Common myeloid progenitor, CD34-positive (primary cell): Measurements from ENCODE around the gene ABCD1.
"Not testable (repeated sequence)": the region's sequence is repeated elsewhere in the genome, so short reads cannot be mapped to it uniquely, and the experiment has no call there.

ENCODE experiments used
- CTCF ChIA-PET: fragments of 350-600 bp; sonication (Branson Sonifier 250); formaldehyde crosslinking; loops from one replicate; lab custom pipeline; 2021; ENCODE audit warnings: antibody characterized with exemption; lab: Charles Lee
- POLR2A ChIA-PET: fragments of 350-600 bp; sonication (Branson Sonifier 250); formaldehyde crosslinking; loops from one replicate; lab custom pipeline; 2021; ENCODE audit warnings: antibody characterized with exemption; lab: Charles Lee
- DNase-seq, 3 donors: peaks; one replicate each; pipeline versions ENCODE4 v3.0.0 to v3.0.0-alpha.2; 2013
- H3K27ac ChIP-seq, 2 experiments: 1 replicate in 1 of 2; 2 replicates in 1 of 2; pipeline ENCODE4 v1.7.0; 2013; ENCODE audit warnings: inconsistent platforms in 2 of 2, low read length in 2 of 2, mild to moderate bottlenecking in 2 of 2, low read depth in 1 of 2, moderate library complexity in 1 of 2; ENCODE audit not compliant: severe bottlenecking in 2 of 2, insufficient read depth in 1 of 2, poor library complexity in 1 of 2
- H3K27me3 ChIP-seq, 5 experiments: replicated peaks in 2 of 5; 1 replicate in 3 of 5; 2 replicates in 2 of 5; pipeline versions ENCODE4 v1.6.1 to v1.7.0; 2013; ENCODE audit warnings: low read length in 4 of 5, mild to moderate bottlenecking in 2 of 5, moderate library complexity in 2 of 5, inconsistent platforms in 1 of 5; ENCODE audit not compliant: insufficient read depth in 5 of 5, control insufficient read depth in 4 of 5
- H3K36me3 ChIP-seq, 4 experiments: 1 replicate in 2 of 4; 2 replicates in 2 of 4; pipeline versions ENCODE4 v1.6.1 to v1.7.0; 2013; ENCODE audit warnings: low read length in 3 of 4, control low read depth in 1 of 4, mild to moderate bottlenecking in 1 of 4; ENCODE audit not compliant: control insufficient read depth in 4 of 4, insufficient read depth in 4 of 4
- H3K4me1 ChIP-seq, 4 experiments: 1 replicate in 3 of 4; 2 replicates in 1 of 4; pipeline versions ENCODE4 v1.6.1 to v1.7.1; 2013; ENCODE audit warnings: low read length in 3 of 4, mild to moderate bottlenecking in 3 of 4, control low read depth in 1 of 4, inconsistent platforms in 1 of 4, moderate library complexity in 1 of 4; ENCODE audit not compliant: control insufficient read depth in 4 of 4, insufficient read depth in 4 of 4; ENCODE audit errors: control extremely low read depth in 1 of 4
- H3K4me3 ChIP-seq, 7 experiments: 1 replicate in 4 of 7; 2 replicates in 3 of 7; pipeline versions ENCODE4 v1.5.1 to v1.7.0; 2013; ENCODE audit warnings: mild to moderate bottlenecking in 7 of 7, low read length in 6 of 7, moderate library complexity in 6 of 7, inconsistent platforms in 2 of 7, low read depth in 2 of 7, control low read depth in 1 of 7; ENCODE audit not compliant: insufficient read depth in 4 of 7, control insufficient read depth in 1 of 7; ENCODE audit errors: extremely low read depth in 1 of 7
- H3K9me3 ChIP-seq, 5 experiments: 1 replicate in 4 of 5; 2 replicates in 1 of 5; pipeline versions ENCODE4 v1.6.1 to v1.7.1; 2013; ENCODE audit warnings: low read length in 4 of 5, mild to moderate bottlenecking in 2 of 5, inconsistent platforms in 1 of 5, low read depth in 1 of 5, moderate library complexity in 1 of 5; ENCODE audit not compliant: control insufficient read depth in 4 of 5, insufficient read depth in 2 of 5; ENCODE audit errors: control extremely low read depth in 1 of 5
- WGBS: methylation state at CpG from one replicate; pipeline ENCODE4 v1.1.5; 2013; ENCODE audit not compliant: insufficient coverage; 5-methylcytosine and 5-hydroxymethylcytosine counted together

Gene ABCD1

GRCh38 chrX:153694687-153695270 lies 29.9 kb upstream of the ABCD1 start:
- 89% methylated on average over 21 of the region's 23 CpGs for WGBS
- ChIA-PET POLR2A (no interaction called here), CTCF (interaction anchor here (1.1 kb wide), 1 partner anchor 15 kb away, joined by 3 read pairs; no protein-coding TSS in a partner anchor)
- no peak for DNase-seq
- Histone ChIP-seq H3K27ac (no peak overlapping the region), H3K36me3 (peaks cover 0 to 12% (median 0%) of the 10 kb centered on the region in 4 experiments), H3K9me3 (no peaks in the 10 kb centered on the region), H3K27me3 (peaks cover 0 to 21% (median 0%) of the 10 kb centered on the region in 5 experiments), H3K4me1 (no peaks in the 10 kb centered on the region), H3K4me3 (no peak overlapping the region)

GRCh38 chrX:153696100-153696499 lies 28.6 kb upstream of the ABCD1 start:
- no peaks in the 10 kb centered on the region for H3K4me1 ChIP-seq
- 92% methylated on average over 11 of the region's 15 CpGs for WGBS

GRCh38 chrX:153696538-153696937 lies 28.1 kb upstream of the ABCD1 start:
- H3K4me3 ChIP-seq, H3K27ac ChIP-seq, H3K9me3 ChIP-seq, H3K27me3 ChIP-seq, H3K4me1 ChIP-seq, CTCF ChIA-PET, DNase-seq, POLR2A ChIA-PET: not testable (repeated sequence)
- 92% methylated on average over 10 of the region's 10 CpGs for WGBS
- H3K36me3 ChIP-seq = peaks cover 0 to 24% (median 1%) of the 10 kb centered on the region in 4 experiments

More at GRCh38 chrX:153696100-153696499, 28.6 kb upstream of the ABCD1 start:
- Histone ChIP-seq H3K4me3 (no peak overlapping the region), H3K36me3 (peaks cover 0 to 20% (median 0%) of the 10 kb centered on the region in 4 experiments), H3K27me3 (peaks cover 0 to 10% (median 0%) of the 10 kb centered on the region in 5 experiments), H3K9me3 (no peaks in the 10 kb centered on the region), H3K27ac (no peak overlapping the region)
- ChIA-PET CTCF (interaction anchor here (1.1 kb wide), 1 partner anchor 14 kb away, joined by 3 read pairs; no protein-coding TSS in a partner anchor), POLR2A (no interaction called here)
- DNase-seq = no peak

DNA sequence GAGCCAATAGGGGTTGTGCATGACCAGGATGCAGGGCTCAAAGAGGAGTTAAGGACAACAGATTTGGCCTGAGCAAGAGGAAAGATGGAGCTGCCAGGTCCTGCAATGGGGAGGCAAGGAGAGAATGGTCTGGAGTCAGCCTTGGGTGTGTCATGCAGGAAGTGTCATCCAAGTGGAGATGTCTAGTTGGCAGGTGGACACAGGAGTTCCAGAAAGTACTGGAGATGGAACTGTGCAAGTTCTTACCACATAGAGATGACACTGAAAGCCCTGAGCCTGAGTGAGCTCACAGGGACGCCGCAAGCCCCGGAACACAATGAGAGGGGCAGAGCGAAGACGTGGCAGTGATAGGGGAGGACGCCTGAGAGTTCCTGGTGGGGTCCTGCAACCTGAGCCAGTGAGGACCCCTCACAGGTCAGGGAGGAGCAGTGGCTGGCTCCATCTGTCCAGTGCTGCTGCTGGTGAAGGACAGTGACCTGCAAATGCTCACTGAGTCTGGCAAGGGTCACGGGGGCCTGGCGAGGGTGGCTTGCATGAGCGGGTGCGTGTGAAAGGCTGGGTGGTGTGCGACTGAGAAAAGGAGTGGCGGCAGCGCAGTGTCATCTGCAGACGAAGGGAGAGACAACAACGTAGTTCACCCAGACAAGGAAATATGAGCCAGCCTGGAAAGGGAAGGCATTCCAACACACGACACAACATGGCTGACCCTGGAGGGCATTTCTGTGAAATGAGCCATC lies 27.5 kb upstream of the ABCD1 start:
- H3K9me3 ChIP-seq, CTCF ChIA-PET, H3K27me3 ChIP-seq, DNase-seq, H3K4me3 ChIP-seq, POLR2A ChIA-PET, H3K4me1 ChIP-seq, H3K27ac ChIP-seq: not testable (repeated sequence)
- peaks cover 0 to 28% (median 5%) of the 10 kb centered on the region in 4 experiments for H3K36me3 ChIP-seq
- WGBS = 96% methylated on average over 16 of the region's 16 CpGs

- 88% methylated on average over 10 of the region's 16 CpGs for WGBS
- H3K27me3 ChIP-seq = peaks cover 0 to 3% (median 0%) of the 10 kb centered on the region in 5 experiments
- no peak overlapping the region for H3K4me3 ChIP-seq
- H3K36me3 ChIP-seq = peaks cover 0 to 37% (median 9%) of the 10 kb centered on the region in 4 experiments
- no peaks in the 10 kb centered on the region for H3K9me3 ChIP-seq
- ChIA-PET CTCF (no interaction called here), POLR2A (no interaction called here)
- H3K27ac ChIP-seq = no peak overlapping the region
- no peaks in the 10 kb centered on the region for H3K4me1 ChIP-seq
- no peak for DNase-seq
Observed at GRCh38 chrX:153697924-153698865, 26.5 kb upstream of the ABCD1 start.

DNA sequence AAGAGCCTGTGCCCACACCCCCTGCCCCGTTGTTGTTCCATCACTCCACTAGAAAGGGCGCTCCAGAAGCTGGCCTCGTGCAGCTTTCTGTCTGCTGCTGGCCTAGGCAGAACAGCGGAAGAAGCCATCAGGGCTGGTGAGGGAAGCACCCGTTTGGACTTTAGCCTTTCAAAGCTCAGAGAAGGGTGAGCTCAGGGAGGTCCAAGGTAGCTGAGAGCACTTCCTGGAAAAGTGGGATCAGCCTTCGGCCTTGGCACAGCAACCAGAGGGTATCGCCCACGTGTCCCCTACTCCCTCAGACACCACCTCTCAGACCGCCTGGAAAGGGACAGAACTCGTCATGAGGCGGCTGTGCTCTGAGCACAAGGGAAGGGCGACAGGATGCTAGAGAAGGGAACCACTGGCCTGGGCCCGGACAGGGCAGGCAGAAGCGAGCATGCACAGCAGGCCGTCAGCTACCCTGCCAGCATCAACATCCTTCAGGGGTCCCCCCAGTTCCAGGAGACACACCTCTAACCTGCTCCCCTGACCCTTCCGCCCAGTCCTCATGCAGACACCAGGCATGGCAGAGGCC lies 25.4 kb upstream of the ABCD1 start:
- CTCF ChIA-PET = interaction anchor here (1.2 kb wide), 1 partner anchor 10 kb away, joined by 3 read pairs; no protein-coding TSS in a partner anchor
- H3K9me3 ChIP-seq, H3K4me1 ChIP-seq, DNase-seq, H3K4me3 ChIP-seq, H3K27ac ChIP-seq, POLR2A ChIA-PET: not testable (repeated sequence)
- Histone ChIP-seq H3K27me3 (peaks cover 0 to 12% (median 0%) of the 10 kb centered on the region in 5 experiments), H3K36me3 (peaks cover 0 to 48% (median 9%) of the 10 kb centered on the region in 4 experiments)
- WGBS = 93% methylated on average over 9 of the region's 16 CpGs
